ENCODE results near the gene SPART. TPM values are rescaled to one million over a fixed set of nuclear protein-coding genes. Genes with fewer than 3 reads are reported as not detected.

SPART gene
- total and polyA plus RNA-seq, 9 of the 15 experiments (the other 6 are each of a cell fraction or from before 2014, with no cell fraction given), result 18.7 to 79.0 (median 41.0) TPM

DNA sequence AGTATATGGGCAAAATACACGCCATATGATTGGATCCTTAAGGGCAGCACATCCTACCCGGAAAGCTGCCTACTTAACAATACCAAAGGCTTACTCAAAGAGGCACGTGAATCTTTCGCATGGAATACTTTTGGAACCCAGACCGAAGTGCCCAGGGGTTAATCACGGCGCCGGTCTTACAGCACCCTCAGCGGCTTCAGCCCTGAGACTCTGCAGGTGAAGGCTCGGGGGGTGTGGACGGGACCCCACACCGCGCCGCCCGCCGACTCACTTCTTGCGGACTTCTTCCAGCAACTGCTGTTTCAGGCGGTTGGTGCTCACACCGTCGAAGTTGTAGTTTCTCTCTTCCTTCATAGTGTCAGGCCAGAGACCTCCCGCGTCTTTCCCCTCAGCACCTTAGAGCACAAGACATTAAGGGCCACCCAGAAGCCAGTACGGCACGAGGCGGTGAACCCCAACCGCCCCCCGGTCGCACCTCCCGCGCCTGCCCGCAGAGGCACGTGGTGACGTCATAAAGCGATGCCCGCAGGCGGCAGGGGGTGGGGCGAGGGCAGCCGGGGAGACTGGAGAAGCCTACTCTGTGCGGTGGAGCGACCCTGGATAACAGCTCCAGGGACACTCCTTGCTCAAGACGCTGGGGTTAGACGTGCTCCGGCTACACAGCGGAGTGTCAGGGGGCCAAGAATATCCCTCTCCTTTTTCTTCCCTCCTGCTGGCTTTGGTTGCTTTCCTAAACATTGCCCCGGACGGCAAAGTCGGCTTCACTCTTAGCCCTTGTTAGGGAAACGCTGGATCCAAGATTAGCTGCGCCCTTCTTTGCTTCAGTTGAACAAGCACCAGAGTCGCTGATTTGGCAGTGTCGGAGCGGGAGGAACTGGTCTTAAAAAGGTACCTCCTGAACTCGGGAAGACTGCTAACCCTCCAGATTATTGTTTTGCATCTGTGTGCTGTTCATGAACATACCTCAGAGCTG, 48.5 kb downstream of the SPART start, which contains the start of gene CCDC169 (continued):
- TF ChIP-seq ZNF143 (CRISPR knock-in tag; IDR thresholded peaks at IDR 0.05) (no peak), TOE1 (IDR thresholded peaks at IDR 0.05; ENCODE audit: borderline replicate concordance) (no peak), TOE1 (CRISPR knock-in tag; IDR thresholded peaks at IDR 0.05; ENCODE audit: borderline replicate concordance, low read depth) (no peak), POU5F1 (IDR thresholded peaks at IDR 0.05; ENCODE audit: borderline replicate concordance, low read depth, low read length, partially characterized antibody) (no peak), CBFA2T3 (IDR thresholded peaks at IDR 0.05) (no peak), SIN3A (IDR thresholded peaks at IDR 0.05; ENCODE audit: borderline replicate concordance in 2 of 2, control insufficient read depth in 1 of 2, low read depth in 2 of 2, low read length in 2 of 2) (peak in 1 of 2 experiments; percentile 25; a peak in 1 of 4 replicates), ZC3H4 (CRISPR knock-in tag; IDR thresholded peaks at IDR 0.05; ENCODE audit: borderline replicate concordance) (no peak), MAFG (tag; conservative IDR thresholded peaks at IDR 0.05) (no peak), ZNF785 (CRISPR knock-in tag; IDR thresholded peaks at IDR 0.05) (no peak), NCOA6 (IDR thresholded peaks at IDR 0.05) (no peak), HMG20A (CRISPR knock-in tag; conservative IDR thresholded peaks at IDR 0.05) (no peak), PHF8 (IDR thresholded peaks at IDR 0.05; ENCODE audit: borderline replicate concordance, low read length) (peak; percentile 74)
- TF ChIP-seq, protein P1, sequence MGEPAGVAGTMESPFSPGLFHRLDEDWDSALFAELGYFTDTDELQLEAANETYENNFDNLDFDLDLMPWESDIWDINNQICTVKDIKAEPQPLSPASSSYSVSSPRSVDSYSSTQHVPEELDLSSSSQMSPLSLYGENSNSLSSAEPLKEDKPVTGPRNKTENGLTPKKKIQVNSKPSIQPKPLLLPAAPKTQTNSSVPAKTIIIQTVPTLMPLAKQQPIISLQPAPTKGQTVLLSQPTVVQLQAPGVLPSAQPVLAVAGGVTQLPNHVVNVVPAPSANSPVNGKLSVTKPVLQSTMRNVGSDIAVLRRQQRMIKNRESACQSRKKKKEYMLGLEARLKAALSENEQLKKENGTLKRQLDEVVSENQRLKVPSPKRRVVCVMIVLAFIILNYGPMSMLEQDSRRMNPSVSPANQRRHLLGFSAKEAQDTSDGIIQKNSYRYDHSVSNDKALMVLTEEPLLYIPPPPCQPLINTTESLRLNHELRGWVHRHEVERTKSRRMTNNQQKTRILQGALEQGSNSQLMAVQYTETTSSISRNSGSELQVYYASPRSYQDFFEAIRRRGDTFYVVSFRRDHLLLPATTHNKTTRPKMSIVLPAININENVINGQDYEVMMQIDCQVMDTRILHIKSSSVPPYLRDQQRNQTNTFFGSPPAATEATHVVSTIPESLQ (CRISPR knock-in tag; IDR thresholded peaks at IDR 0.05), result no peak
- TF ChIP-seq, protein P2, sequence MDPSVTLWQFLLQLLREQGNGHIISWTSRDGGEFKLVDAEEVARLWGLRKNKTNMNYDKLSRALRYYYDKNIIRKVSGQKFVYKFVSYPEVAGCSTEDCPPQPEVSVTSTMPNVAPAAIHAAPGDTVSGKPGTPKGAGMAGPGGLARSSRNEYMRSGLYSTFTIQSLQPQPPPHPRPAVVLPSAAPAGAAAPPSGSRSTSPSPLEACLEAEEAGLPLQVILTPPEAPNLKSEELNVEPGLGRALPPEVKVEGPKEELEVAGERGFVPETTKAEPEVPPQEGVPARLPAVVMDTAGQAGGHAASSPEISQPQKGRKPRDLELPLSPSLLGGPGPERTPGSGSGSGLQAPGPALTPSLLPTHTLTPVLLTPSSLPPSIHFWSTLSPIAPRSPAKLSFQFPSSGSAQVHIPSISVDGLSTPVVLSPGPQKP (CRISPR knock-in tag; IDR thresholded peaks at IDR 0.05), result no peak
- TF ChIP-seq, protein P3, sequence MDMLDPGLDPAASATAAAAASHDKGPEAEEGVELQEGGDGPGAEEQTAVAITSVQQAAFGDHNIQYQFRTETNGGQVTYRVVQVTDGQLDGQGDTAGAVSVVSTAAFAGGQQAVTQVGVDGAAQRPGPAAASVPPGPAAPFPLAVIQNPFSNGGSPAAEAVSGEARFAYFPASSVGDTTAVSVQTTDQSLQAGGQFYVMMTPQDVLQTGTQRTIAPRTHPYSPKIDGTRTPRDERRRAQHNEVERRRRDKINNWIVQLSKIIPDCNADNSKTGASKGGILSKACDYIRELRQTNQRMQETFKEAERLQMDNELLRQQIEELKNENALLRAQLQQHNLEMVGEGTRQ (CRISPR knock-in tag; IDR thresholded peaks at IDR 0.05), result no peak; the same call in 1 of the 2 replicates
- TF ChIP-seq, protein P4, sequence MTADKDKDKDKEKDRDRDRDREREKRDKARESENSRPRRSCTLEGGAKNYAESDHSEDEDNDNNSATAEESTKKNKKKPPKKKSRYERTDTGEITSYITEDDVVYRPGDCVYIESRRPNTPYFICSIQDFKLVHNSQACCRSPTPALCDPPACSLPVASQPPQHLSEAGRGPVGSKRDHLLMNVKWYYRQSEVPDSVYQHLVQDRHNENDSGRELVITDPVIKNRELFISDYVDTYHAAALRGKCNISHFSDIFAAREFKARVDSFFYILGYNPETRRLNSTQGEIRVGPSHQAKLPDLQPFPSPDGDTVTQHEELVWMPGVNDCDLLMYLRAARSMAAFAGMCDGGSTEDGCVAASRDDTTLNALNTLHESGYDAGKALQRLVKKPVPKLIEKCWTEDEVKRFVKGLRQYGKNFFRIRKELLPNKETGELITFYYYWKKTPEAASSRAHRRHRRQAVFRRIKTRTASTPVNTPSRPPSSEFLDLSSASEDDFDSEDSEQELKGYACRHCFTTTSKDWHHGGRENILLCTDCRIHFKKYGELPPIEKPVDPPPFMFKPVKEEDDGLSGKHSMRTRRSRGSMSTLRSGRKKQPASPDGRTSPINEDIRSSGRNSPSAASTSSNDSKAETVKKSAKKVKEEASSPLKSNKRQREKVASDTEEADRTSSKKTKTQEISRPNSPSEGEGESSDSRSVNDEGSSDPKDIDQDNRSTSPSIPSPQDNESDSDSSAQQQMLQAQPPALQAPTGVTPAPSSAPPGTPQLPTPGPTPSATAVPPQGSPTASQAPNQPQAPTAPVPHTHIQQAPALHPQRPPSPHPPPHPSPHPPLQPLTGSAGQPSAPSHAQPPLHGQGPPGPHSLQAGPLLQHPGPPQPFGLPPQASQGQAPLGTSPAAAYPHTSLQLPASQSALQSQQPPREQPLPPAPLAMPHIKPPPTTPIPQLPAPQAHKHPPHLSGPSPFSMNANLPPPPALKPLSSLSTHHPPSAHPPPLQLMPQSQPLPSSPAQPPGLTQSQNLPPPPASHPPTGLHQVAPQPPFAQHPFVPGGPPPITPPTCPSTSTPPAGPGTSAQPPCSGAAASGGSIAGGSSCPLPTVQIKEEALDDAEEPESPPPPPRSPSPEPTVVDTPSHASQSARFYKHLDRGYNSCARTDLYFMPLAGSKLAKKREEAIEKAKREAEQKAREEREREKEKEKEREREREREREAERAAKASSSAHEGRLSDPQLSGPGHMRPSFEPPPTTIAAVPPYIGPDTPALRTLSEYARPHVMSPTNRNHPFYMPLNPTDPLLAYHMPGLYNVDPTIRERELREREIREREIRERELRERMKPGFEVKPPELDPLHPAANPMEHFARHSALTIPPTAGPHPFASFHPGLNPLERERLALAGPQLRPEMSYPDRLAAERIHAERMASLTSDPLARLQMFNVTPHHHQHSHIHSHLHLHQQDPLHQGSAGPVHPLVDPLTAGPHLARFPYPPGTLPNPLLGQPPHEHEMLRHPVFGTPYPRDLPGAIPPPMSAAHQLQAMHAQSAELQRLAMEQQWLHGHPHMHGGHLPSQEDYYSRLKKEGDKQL (CRISPR knock-in tag; IDR thresholded peaks at IDR 0.05; ENCODE audit: borderline replicate concordance), result no peak

Data from K562 (cell line).